ENCODE results near the gene SLC1A5.

The SLC1A5 gene

DNA sequence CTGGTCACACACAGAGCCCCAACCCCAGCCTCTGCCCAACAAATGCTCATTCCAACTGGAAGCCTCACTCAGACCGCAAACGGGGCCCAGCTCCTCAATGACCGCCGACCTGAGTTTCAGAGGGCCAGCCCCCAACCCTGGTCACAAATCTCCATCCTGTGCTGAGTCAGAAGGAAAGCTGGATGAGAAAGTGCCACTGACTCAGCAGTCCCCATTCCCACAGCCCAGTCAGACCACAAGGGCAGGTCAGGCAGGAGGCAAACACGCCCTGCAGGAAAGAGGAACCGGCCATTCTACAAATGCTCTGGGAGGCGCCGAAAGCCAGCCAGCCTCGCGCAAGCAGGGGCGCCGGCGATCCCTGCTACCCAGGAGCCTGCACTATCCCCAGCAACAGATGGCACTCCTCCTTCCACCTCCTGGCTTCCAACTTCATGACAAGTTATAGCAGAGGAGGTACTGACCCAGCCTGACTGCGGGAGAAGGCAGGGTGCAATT, 57.3 kb downstream of the SLC1A5 start:
- H3K27me3 Mint-ChIP-seq = no peaks in the 10 kb centered on the region
- no peak overlapping the region for H3K4me3 Mint-ChIP-seq
- peaks cover 26% of the 10 kb centered on the region for H3K4me1 Mint-ChIP-seq (ENCODE audit: low read depth)
- H3K36me3 Mint-ChIP-seq (ENCODE audit: low read depth) = peaks cover 60% of the 10 kb centered on the region
- H3K27ac Mint-ChIP-seq = no peak overlapping the region
- no peaks in the 10 kb centered on the region for H3K9me3 Mint-ChIP-seq

DNA sequence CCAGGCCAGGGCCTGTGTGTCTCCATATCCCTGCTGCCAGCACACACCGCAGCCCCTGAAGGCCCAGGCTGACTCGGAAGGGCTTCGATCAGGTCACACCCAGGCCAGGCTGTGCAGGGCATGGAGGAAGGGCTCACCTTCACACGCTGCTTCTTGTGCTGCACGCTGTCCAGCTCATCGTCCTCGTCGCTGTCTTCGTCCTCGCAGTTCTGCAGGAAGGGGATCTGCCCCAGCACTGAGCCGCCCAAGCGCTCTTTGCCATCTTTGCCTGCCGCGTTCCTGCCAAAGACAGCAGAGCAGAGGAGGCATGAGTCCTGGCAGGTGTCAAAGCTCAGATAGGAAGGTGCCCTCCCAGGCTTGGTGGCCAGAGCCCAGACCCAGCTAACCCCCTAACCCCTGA, 57.8 kb downstream of the SLC1A5 start:
- H3K4me1 Mint-ChIP-seq (ENCODE audit: low read depth) = peaks cover 26% of the 10 kb centered on the region
- no peaks in the 10 kb centered on the region for H3K9me3 Mint-ChIP-seq
- no peak overlapping the region for H3K4me3 Mint-ChIP-seq
- peaks cover 65% of the 10 kb centered on the region for H3K36me3 Mint-ChIP-seq (ENCODE audit: low read depth)
- no peaks in the 10 kb centered on the region for H3K27me3 Mint-ChIP-seq
- H3K27ac Mint-ChIP-seq = no peak overlapping the region

DNA sequence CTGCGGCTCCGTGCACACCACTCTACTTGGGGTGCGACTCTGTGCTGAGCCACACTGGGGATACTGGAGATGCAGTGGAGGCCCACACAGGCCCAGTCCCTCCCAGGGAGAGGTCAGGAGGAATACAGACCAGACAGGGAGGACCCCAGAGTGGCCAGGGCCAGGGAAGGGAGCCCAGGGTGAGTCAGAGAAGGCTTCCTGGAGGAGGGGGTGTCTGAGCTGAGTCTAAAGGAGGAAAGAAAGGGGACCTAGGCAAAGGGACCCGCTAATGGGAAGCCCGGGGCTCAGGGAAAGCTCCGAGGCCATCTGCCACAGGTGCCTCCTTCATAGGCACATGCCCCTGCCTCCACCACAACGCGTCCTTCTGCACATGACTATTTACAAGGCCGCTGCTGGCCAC, 58.2 kb downstream of the SLC1A5 start:
- Mint-ChIP-seq H3K4me1 (ENCODE audit: low read depth) (peaks cover 26% of the 10 kb centered on the region), H3K27me3 (no peaks in the 10 kb centered on the region), H3K27ac (no peak overlapping the region), H3K36me3 (ENCODE audit: low read depth) (peaks cover 66% of the 10 kb centered on the region), H3K4me3 (no peak overlapping the region), H3K9me3 (no peaks in the 10 kb centered on the region)

DNA sequence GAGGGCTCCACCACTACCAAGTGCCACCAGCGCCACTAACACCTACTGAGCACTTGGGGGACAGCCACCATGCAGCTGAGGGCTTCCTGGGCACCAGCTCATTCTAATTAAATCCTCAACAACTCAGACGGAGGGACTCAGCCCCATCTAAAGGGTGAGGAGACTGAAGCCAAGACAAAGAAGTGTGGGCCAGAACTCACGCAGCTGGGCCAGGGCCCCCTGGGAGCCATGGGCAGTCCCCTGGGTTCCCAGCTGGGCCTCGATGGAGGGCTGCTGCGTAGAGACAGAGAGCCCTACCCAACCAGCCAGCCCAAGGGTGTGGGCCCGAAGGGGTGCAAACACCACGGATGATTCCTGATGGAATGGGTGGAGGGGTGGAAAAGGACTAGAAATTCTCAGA, 58.7 kb downstream of the SLC1A5 start:
- Mint-ChIP-seq H3K36me3 (ENCODE audit: low read depth) (peaks cover 66% of the 10 kb centered on the region), H3K4me1 (ENCODE audit: low read depth) (peaks cover 26% of the 10 kb centered on the region), H3K4me3 (no peak overlapping the region), H3K9me3 (no peaks in the 10 kb centered on the region), H3K27me3 (no peaks in the 10 kb centered on the region), H3K27ac (no peak overlapping the region)

GRCh38 chr19:46728693-46729339, 59.6 kb downstream of the SLC1A5 start:
- Mint-ChIP-seq H3K4me1 (ENCODE audit: low read depth) (peaks cover 26% of the 10 kb centered on the region), H3K4me3 (no peak overlapping the region), H3K36me3 (ENCODE audit: low read depth) (peaks cover 64% of the 10 kb centered on the region), H3K27me3 (no peaks in the 10 kb centered on the region), H3K27ac (peak overlapping the region; percentile 21), H3K9me3 (no peaks in the 10 kb centered on the region)

- Mint-ChIP-seq H3K27me3 (no peaks in the 10 kb centered on the region), H3K9me3 (no peaks in the 10 kb centered on the region), H3K27ac (peak overlapping the region; percentile 21), H3K4me3 (no peak overlapping the region), H3K4me1 (ENCODE audit: low read depth) (peaks cover 31% of the 10 kb centered on the region), H3K36me3 (ENCODE audit: low read depth) (peaks cover 59% of the 10 kb centered on the region)
Measured at GRCh38 chr19:46728208-46728607, 60.2 kb downstream of the SLC1A5 start.

DNA sequence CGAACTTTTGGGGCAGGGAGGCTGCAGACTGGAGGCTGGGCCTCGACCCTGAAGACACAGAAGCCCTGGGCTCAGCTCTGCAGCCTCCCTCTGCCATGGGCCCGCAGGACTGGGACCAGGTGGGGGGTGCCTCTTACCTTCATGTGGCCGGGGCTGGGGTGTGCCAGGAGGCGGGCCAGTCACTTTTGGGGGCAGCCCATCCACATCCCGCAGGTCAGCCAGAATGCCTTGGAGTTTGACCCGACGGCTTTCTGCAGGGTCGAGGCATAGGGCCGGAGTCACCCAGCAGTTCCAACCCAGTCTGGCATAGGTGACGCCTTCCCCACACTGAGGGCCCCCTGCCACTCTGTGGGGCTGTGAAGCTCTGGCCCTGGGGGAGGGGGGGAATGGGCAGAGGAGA, 60.6 kb downstream of the SLC1A5 start:
- peaks cover 56% of the 10 kb centered on the region for H3K36me3 Mint-ChIP-seq (ENCODE audit: low read depth)
- H3K4me3 Mint-ChIP-seq = no peak overlapping the region
- H3K4me1 Mint-ChIP-seq (ENCODE audit: low read depth) = peaks cover 32% of the 10 kb centered on the region
- H3K27me3 Mint-ChIP-seq = no peaks in the 10 kb centered on the region
- no peak overlapping the region for H3K27ac Mint-ChIP-seq
- H3K9me3 Mint-ChIP-seq = no peaks in the 10 kb centered on the region

- Mint-ChIP-seq H3K9me3 (no peaks in the 10 kb centered on the region), H3K36me3 (ENCODE audit: low read depth) (peaks cover 61% of the 10 kb centered on the region), H3K4me1 (ENCODE audit: low read depth) (peaks cover 37% of the 10 kb centered on the region), H3K27me3 (no peaks in the 10 kb centered on the region), H3K27ac (no peak overlapping the region), H3K4me3 (no peak overlapping the region)
Measured at GRCh38 chr19:46726971-46727501, 61.4 kb downstream of the SLC1A5 start.

DNA sequence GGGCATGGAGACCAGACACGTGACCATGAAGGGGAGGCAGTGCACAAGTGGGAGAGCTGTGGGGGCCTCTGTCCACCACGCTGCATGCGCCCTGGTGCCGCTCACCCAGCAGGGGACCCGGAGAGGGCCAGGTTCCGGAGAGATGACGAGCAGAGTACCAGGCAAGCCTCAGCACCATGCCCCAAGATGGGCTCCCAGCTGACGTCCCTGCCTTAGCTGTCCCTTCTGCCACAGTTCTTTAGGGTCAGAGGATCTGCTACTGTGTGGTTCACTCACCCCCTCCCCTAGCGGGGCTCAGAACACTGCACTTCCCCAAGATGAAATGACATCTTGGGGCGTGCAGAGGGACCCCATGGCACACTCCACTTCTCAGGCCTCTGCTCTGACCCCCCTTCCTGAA, 61.8 kb downstream of the SLC1A5 start:
- H3K4me3 Mint-ChIP-seq = no peak overlapping the region
- no peak overlapping the region for H3K27ac Mint-ChIP-seq
- no peaks in the 10 kb centered on the region for H3K27me3 Mint-ChIP-seq

GRCh38 chr19:46725859-46726393, 62.5 kb downstream of the SLC1A5 start:
- Mint-ChIP-seq H3K9me3 (no peaks in the 10 kb centered on the region), H3K27me3 (no peaks in the 10 kb centered on the region), H3K27ac (no peak overlapping the region), H3K36me3 (ENCODE audit: low read depth) (peaks cover 54% of the 10 kb centered on the region), H3K4me1 (ENCODE audit: low read depth) (peaks cover 28% of the 10 kb centered on the region), H3K4me3 (no peak overlapping the region)

More for the DNA sequence above, 61.8 kb downstream of the SLC1A5 start:
- H3K9me3 Mint-ChIP-seq = no peaks in the 10 kb centered on the region
- peaks cover 34% of the 10 kb centered on the region for H3K4me1 Mint-ChIP-seq (ENCODE audit: low read depth)
- H3K36me3 Mint-ChIP-seq (ENCODE audit: low read depth) = peaks cover 59% of the 10 kb centered on the region

- Mint-ChIP-seq H3K36me3 (ENCODE audit: low read depth) (peaks cover 53% of the 10 kb centered on the region), H3K27ac (no peak overlapping the region)
Measured at GRCh38 chr19:46725036-46725820, 63.2 kb downstream of the SLC1A5 start.

More at GRCh38 chr19:46725036-46725820, 63.2 kb downstream of the SLC1A5 start:
- Mint-ChIP-seq H3K4me1 (ENCODE audit: low read depth) (peaks cover 31% of the 10 kb centered on the region), H3K4me3 (no peak overlapping the region), H3K27me3 (no peaks in the 10 kb centered on the region), H3K9me3 (no peaks in the 10 kb centered on the region)
